HG03520 (cell line): ENCODE measurements around the gene ARHGAP45.

Experiments
- ATAC-seq: cut with Tn5 transposase; IDR thresholded peaks from one replicate; pipeline ENCODE4 v1.9.1; 2021; ENCODE audit warnings: mild to moderate bottlenecking, moderate library complexity; ENCODE audit not compliant: unreplicated experiment

The ARHGAP45 gene

GRCh38 chr19:1054102-1055027 lies 12.6 kb upstream of the ARHGAP45 start:
- ATAC-seq = no peak

- no peak for ATAC-seq
These were observed 11.9 kb upstream of the ARHGAP45 start for GRCh38 chr19:1055028-1055425.

DNA sequence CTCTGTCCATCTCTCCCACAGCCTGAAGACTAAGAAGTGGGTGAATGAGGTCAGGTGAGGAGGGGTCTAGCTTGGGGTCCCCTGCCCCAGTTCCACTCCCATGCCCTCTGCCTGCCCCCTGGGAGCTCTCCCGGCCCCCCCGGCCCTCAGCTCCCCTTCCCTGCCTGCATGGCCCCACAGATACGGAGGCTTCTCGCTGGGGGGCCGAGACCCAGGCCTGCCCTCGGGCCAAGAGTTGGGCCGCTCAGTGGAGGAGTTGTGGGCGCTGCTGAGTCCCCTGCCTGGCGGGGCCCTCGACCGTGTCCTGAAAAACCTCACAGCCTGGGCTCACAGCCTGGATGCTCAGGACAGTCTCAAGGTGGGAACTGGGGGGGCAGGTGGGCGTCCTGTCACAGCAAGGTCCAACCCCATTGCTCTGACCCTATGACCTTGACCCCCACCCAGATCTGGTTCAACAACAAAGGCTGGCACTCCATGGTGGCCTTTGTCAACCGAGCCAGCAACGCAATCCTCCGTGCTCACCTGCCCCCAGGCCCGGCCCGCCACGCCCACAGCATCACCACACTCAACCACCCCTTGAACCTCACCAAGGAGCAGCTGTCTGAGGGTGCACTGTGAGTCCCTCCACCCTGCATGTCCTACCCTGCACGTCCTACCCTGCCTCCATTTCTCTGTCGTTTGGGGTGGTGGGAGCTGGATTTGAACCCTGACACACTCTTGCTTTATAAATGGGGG lies 10.9 kb upstream of the ARHGAP45 start:
- no peak for ATAC-seq

DNA sequence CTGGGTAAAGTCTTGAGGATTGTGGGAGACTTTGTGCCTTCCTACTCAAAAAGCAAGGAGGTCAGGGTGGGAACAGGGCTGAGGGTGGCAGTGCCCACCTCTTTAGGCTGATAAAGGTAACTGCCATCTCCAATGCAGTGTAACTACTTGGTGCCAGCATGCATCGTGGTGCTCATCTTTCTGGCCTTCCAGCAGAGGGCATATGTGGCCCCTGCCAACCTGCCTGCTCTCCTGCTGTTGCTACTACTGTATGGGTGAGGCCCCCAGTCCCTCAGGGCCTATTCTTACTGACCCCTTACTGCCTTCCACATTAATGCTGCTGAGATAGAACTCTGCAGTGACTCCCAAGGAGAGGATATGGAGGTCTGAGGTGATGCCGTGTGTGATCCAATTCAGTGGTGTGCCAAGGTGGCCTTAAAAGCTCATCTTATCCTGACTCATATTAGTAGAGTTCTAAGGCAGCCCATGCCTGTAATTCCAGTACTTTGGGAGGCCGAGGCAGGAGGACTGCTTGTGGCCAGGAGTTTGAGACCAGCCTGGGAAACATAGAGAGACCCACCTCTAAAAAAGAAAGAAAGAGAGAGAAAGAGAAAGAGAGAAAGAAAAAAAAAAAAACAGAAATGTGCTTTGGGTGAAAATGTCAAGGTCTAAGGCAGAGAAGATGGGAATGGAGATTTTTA lies 9.7 kb upstream of the ARHGAP45 start:
- no peak for ATAC-seq

DNA sequence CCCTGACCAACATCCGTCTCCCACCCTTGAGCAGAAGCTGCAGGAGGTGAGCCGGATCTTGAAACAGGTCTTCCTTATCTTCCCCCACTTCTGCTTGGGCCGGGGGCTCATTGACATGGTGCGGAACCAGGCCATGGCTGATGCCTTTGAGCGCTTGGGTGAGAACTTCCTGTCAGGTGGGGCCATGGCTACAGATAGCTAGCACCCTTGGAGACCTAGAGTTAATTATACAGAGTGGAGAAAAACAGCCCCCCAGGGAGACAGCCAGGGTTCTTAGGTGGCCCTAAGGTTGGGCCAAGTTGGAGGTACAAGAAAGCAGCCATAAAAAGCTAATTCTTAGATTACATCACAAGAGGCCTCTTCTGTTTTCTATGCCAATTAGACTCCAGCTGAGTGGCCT lies 8.9 kb upstream of the ARHGAP45 start:
- ATAC-seq = no peak

- ATAC-seq = no peak
These were observed 6.3 kb upstream of the ARHGAP45 start for GRCh38 chr19:1060689-1061088.

DNA sequence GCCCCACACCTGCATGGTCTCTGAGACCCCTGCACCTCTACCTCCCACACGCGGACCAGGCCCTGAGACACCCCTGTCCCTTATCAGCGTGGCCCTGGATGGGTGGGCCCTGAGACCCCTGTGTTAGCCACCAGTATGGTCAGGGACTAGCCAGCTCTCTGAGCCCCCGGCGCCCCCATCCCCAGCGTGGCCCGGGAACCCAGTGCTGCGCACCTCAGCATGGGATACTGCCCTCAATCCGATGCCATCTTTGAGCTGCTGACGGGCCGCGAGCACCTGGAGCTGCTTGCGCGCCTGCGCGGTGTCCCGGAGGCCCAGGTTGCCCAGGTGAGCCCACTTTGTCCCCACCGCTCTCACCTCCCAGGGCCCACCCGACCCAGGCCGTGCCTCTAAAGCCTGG lies 5.0 kb upstream of the ARHGAP45 start:
- ATAC-seq = no peak

DNA sequence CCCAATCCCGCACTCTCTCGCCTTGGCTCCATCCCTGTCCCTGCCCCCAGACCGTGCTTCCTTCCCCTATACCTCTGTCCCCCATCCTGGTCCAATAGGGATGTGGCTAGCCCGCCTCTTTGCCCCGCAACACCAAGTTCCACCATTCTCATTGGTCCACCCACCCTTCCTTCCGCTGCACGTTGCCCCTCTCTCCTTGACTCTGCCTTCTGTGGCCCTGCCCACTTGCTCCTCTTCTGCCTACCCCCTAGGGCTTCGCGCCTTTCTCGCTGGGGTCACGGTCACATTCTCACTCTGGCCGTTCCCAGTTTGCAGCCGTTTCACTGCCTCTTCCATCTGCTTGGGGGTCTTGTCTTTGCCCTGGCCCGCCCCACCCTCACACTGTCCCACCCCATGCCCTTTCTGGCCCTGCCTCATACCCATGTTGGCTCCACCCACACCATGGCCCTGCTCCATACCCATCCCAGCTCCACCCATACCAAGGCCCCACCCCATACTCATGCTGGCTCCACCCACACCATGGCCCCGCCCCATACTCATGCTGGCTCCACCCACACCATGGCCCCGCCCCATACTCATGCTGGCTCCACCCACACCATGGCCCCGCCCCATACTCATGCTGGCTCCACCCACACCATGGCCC lies 4.5 kb upstream of the ARHGAP45 start:
- no peak for ATAC-seq

- no peak for ATAC-seq
These were observed 3.7 kb upstream of the ARHGAP45 start for GRCh38 chr19:1063030-1063908.

- no peak for ATAC-seq
These were observed 2.9 kb upstream of the ARHGAP45 start for GRCh38 chr19:1063909-1064660.

- ATAC-seq = no peak
These were observed 2.0 kb upstream of the ARHGAP45 start for GRCh38 chr19:1064661-1065605.

DNA sequence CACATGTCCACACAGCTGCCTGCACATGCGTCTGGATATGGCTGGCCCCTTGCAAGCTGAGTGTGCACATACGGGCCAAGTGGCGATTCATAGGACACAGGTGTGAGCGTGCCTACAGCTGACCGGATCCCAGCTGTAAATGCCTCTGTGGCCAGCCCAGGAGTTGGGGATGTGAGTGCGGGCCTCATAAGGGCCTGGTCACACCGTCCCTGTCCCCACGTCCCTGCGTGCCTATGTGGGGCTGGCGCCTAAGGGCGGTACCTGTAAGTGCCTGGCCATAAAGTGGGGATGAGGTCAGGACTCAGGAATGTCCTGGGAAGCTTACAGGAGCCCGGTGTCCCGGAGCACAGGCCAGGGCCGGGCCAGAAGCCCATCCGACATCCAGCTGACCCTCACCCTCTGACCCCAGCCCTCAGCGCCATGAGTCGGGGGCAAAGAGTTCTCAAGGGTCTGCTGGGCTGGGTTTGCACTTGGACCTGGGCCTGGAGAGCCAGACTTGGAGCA lies 1.3 kb upstream of the ARHGAP45 start:
- no peak for ATAC-seq

- no peak for ATAC-seq
These were observed 668 bp upstream of the ARHGAP45 start for GRCh38 chr19:1066251-1066747.

GRCh38 chr19:1067341-1067957 lies 482 bp downstream of the ARHGAP45 start:
- ATAC-seq = no peak

GRCh38 chr19:1068009-1069001 lies 1.3 kb downstream of the ARHGAP45 start:
- ATAC-seq = no peak
